NCI-H345 treated with DMSO at 0.1 percent for 48 hours (cell line): ENCODE measurements around the gene TRAF2.
"Not testable (repeated sequence)": the region's sequence is repeated elsewhere in the genome, so short reads cannot be mapped to it uniquely, and the experiment has no call there.

Source experiments
- DNase-seq: peaks from one replicate; lab custom pipeline; 2025; ENCODE audit not compliant: unreplicated experiment; lab: John Stamatoyannopoulos, UW

TRAF2 gene

DNA sequence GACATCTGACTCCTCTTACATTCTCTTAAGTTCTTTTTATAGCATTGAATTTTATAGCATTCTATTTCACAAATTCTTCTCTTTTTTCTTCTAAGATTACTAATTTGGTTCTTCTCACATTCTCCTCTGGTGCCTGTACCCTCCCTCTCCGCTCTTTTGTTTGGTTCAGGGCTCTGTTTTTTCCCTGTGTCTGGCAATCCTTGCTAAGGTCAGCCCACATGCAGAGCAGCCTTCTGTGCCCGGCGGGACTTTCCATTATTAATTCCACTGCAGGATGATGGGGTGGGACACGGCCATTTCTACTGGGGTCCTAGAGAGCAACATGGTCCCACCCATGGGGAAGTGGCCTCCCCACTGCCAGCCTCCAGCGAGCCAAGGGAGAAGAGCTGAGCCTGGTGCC, 9.8 kb upstream of the TRAF2 start:
- DNase-seq: no peak

DNA sequence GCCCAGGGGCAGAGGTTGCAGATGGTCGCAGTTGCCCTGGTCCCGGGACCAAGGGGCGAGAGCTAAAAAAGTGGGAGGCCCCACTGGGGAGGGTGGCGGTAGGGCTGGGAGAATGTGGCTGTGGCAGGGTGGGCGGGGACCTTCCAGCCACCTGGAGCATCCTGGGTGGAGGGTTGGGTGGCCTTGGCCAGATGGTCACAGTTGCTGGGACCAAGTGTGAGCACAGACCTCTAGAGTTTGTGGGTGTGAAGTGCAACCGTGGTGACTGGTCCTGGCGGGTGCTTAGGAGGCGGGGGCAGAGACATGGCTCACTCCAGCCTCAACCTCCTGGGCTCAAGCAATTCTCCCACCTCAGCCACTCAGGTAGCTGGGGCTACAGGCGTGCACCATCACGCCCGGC, 5.7 kb upstream of the TRAF2 start:
- no peak for DNase-seq

DNA sequence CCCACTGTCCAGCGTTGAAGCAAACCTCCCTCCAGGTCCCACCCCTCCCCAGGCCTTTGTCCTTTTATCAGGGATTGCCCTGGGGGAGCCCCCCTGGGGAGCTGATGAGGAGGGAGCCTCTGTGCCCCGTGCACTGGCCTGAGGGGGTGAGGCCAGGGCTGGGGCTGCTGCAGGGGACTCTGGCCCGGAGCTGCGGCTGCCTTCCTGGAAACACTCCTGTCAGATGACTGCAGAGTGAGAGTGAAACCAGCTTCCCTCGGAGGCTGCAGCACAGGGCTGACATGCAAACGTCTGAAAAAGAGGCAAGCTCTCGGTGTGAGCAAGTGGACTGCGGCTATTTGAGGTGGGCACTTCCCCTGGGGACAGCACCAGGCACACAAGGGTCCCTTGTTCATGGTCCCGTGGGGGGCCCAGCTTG, 4.6 kb upstream of the TRAF2 start:
- DNase-seq: no peak

GRCh38 chr9:136882109-136882946, 4.0 kb upstream of the TRAF2 start:
- DNase-seq: no peak

DNA sequence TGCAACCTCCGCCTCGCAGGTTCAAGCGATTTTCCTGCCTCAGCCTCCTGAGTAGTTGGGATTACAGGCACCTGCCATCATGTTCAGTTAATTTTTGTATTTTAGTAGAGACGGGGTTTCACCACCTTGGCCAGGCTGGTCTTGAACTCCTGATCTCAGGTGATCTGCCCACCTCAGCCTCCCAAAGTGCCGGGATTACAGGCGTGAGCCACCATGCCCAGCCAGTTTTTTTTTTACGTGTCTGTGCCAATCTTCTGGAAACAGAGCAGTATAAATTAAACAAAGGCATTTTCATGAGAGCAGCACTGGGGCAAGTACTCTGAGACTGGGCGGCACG, 3.4 kb upstream of the TRAF2 start:
- not testable (repeated sequence) for DNase-seq

GRCh38 chr9:136883670-136884069, 2.6 kb upstream of the TRAF2 start:
- not testable (repeated sequence) for DNase-seq

- no peak for DNase-seq
These were observed 588 bp downstream of the TRAF2 start for GRCh38 chr9:136886610-136887597.

GRCh38 chr9:136888454-136888853, 2.1 kb downstream of the TRAF2 start:
- DNase-seq: no peak

DNA sequence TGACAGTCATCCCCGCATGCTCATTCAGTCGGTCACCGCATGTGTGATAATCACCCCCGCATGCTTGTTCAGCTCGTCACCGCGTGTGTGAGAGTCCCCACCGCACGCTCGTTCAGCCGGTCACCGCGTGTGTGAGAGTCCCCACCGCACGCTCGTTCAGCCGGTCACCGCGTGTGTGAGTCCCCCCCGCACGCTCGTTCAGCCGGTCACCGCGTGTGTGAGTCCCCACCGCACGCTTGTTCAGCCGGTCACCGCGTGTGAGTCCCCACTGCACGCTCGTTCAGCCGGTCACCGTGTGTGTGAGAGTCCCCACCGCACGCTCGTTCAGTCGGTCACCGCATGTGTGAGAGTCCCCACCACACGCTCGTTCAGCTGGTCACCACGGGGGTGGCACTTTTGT, 3.5 kb downstream of the TRAF2 start:
- no peak for DNase-seq

DNA sequence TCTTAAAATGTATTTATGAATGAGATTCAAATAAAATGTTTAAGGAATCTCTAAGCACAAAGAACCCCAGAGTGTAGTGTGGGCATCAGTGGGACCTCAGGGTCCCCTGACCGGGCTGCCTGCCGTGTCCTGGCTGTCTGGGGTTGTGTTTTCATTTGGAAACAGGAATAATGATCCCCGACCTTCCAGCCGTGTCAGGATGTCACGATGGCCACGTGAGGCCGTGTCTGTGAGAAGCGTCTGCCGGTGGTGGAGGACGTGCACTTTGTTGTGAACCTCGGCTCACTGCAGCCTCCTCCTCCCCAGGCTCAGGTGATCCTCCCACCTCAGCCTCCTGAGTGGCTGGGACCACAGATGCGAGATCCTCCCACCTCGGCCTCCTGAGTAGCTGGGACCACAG, 4.3 kb downstream of the TRAF2 start:
- no peak for DNase-seq

DNA sequence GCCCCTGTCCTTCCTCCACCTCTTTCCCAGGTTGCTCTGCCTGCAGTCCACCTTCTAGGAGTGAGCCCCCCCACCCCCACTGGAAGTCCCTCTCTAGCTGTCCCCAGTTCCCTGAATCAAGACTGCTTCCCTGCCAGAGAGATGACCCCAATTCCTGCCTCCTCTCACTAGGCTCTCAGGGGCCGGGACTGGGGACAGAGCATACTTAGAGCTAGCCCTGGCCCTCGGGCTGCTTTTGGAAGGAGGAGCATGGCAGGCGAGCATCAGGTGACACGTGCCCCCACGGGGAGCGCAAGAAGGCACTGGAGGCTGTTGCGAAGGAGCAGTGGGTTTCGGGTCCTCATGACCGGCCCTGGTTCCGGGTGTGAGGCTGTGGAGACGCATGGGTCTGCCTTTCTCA, 9.7 kb downstream of the TRAF2 start:
- no peak for DNase-seq

- DNase-seq: no peak
These were observed 12.3 kb downstream of the TRAF2 start for GRCh38 chr9:136898483-136899100.

DNA sequence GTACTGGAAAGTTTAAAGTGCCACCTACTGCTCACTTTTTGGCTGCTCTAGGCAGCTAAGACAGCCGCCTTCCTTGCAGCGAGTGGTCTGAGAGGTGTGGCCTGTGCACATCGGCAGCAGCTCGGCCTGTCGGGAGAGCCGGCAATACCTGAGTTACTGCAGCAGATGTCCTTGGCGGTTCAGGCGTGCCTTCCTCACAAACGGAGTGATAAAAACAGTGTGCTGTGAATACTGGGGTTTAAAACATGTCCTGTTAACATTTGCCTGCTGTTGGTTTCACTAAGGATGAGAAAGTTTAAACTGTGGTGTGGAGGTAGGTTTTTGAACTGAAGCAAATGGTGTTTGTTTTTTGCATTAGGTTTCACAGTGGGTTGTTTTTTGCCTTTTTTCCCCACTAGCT, 12.9 kb downstream of the TRAF2 start:
- no peak for DNase-seq

GRCh38 chr9:136900556-136900955, 14.2 kb downstream of the TRAF2 start:
- no peak for DNase-seq

- no peak for DNase-seq
These were observed 14.7 kb downstream of the TRAF2 start for GRCh38 chr9:136900988-136901515.

DNA sequence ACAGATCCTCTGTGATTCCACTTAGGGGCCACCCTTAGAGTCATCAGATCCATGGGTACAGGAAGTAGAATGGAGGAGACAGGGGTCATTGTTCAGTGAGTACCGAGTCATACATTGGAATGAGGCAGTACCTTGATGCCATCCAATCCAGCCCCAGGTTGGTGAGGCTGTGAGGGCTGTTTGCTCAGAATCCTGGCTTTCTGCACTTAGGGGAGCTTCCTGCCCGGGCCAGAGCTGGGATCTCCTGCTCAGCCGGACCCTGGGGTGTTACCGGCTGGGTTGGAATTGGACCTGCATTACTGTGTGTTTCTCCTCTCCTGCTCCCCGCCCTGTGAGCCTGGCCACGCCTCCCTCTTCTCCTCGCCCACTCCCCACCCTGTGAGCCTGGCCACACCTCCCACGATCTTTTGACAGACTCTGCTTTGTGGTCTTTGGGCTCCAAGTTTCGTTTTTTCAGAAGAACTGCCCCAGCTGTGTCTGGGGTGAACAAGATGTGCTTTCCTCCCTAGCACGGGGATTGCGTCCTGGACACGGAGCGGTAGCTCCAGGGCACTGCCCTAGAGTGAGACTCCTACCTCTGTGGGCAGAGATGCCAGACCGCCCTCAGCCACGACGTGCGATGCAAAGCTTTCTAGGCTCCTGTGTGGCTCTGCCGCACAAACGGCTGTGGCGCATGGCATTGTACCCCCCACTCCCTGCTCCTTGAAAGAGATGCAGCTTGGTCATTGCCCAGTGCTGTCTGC, 15.4 kb downstream of the TRAF2 start:
- no peak for DNase-seq

DNA sequence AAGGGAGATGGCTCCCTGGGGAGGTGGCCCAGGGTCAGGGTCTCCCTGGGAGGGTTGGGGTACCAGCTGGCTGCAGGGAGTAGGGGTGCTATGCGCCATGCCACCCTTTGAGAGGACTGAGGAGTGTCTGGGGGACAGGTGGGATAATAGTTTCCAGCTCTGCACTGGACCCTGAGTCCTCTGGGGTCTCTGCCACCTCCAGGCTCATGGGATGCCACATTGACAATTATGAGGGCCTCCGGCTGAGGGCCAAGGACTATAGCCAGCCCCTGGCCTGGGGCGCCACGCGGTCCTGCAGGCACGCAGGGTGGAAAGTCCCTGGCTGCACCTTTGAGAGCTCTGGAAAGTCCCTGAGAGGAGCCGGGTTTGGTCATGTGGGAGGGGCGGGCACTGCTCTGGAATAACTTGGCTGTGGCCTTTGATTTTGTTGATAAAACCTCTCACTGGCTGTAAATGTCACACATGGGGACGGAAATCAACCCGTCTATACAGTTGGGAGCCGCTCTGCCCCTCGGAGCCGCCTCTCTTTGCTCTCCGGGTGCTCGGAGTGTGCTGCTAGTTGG, 16.0 kb downstream of the TRAF2 start:
- no peak for DNase-seq

- no peak for DNase-seq
These were observed 16.8 kb downstream of the TRAF2 start for GRCh38 chr9:136903041-136903554.

DNA sequence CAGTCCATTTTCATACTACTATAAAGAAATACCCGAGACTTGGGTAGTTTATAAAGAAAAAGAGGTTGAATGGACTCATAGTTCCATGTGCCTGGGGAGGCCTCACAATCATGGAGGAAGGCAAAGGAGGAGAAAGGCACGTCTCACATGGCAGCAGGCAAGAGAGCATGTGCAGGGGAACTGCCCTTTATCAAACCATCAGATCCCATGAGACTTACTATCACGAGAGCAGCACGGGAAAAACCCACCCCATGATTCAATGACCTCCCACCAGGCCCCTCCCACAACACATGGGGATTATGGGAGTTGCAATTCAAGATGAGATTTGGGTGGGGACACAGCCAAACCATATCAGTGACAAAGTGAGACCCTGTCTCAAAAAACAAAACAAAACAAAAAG, 19.9 kb downstream of the TRAF2 start:
- DNase-seq: no peak
